Stimulated activated CD4-positive, alpha-beta T cell treated with anti-CD3 and anti-CD28 coated beads, Interleukin-4, amount 100 ng/mL, for 24 hours (primary cell): Measurements from ENCODE around the gene SNCG.
"Not testable (repeated sequence)": the region's sequence is repeated elsewhere in the genome, so short reads cannot be mapped to it uniquely, and the experiment has no call there.

ENCODE experiments used
- DNase-seq: peaks from one replicate; pipeline ENCODE4 v3.0.0-alpha.2; 2020

Gene SNCG

GRCh38 chr10:86961481-86962091, 3.2 kb downstream of the SNCG start:
- DNase-seq = no peak

- DNase-seq = no peak
Measured at GRCh38 chr10:86962136-86962980, 4.0 kb downstream of the SNCG start.

GRCh38 chr10:86962981-86963310, 4.5 kb downstream of the SNCG start:
- no peak for DNase-seq

GRCh38 chr10:86963341-86963919, 5.0 kb downstream of the SNCG start:
- DNase-seq = no peak

DNA sequence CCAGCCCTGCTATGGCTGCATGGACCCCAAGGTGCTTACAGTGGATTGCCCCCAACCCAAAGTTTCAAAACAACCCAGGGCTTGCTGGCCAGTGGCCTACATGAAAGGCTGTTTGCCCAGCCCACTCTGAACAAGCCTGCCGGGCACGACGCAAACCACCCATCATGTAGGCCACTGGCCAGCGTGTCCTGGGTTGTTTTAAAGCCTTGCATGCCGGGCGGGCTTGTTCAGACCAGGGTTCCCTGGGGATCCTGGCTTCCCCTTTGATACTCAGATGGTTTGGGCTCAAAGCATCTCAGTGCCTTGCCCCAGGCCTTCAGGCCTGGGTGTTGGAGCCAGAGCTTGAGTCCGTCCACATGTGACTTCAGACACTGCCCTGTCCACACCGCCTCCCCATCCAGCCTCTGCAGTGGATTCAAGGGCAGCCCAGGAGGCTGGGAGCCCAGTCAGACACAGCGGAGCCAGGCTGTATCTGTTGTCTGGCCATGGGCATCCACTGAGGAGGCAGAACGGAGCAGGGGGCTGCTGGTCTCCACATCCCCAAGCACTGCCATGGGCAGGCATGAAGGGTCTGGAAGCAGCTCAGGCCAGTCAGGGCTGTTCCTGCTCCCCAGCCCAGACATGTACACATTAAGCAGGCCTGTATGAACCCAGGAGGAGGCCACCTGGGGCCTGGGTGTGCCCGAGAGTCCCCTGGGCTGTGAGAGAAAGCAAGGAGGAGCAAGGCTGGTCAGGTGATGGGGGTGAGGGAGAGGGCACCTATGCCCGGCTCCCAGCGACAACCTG, 5.9 kb downstream of the SNCG start:
- DNase-seq = peak; percentile 2

GRCh38 chr10:86964847-86965190, 6.4 kb downstream of the SNCG start:
- peak; percentile 2 for DNase-seq

DNA sequence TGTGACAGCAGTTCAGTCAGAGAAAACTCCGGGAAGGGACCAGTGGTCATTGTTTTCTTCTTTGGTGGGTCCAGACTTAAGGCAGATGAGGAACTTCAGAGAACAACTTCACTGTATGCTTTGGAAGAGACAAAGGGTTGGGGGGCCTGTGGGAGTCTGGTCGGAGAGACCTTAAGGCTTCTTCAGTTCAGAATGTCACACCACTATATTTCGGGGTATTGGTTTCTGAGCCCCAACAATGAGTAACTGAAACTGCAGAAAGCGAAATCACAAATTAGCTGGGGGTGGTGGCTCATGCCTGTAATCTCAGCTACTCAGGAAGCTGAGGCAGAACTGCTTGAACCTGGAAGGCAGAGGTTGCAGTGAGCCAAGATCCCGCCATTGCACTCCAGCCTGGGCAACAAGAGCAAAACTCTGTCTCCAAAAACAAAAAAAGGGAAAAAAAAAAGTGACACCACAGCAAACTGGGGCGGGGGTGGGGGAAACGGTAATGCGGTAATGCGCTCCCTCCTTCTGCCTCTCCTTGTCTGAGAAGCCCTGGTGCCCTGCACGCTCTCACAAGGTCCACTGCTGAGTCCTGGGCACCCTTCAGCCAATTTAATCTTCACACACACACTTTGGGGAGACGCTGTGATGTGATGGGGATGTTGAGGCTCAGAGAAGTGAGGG, 7.7 kb downstream of the SNCG start:
- peak; percentile 9 for DNase-seq

DNA sequence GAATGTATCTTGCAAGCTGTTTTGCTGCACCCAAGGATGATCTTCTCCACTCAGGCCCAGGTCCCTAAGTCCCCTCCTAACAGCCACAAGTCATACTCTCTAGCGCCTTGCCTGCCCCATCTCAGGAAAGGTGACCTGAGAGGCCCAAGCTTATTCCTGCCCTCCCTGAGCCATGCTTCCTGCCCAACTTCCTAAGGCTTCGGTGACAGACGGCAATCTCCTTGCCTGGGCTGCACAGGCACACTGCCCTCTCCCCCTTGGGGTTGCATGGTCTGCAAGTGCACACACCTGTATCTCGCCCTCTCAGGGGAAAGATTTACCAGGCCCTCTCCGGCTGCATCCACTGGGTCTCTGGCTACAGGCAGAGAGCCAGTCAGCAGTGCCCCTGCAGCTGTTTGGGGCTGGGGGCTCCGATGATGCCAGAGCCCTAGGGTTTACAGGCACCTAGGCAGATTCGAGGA, 9.1 kb downstream of the SNCG start:
- peak; percentile 1 for DNase-seq

GRCh38 chr10:86968271-86968993, 10.0 kb downstream of the SNCG start, which contains the start of gene ADIRF:
Gene ADIRF, plus strand, starts transcription at chr10:86968482. Its CDS starts 63 bp downstream, at chr10:86968545.
- no peak for DNase-seq

DNA sequence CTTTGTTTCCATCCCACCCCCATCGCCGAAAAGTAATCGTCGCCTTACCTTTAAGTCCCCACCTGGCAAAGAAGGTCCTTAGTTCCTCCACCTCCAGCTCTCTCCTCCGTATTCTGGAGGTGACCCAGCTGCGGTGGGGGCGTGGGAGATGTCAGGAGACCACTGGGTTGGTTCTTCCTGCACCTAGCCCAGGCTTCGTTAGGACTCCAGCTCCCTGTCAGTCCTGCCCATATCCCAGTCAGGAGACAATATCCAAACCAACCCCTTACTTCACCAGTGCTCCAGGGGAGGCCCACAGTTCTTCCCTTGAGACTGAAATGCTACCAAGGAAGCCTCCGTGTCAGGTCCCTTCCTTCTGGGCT, 10.6 kb downstream of the SNCG start:
- DNase-seq = no peak

- DNase-seq = no peak
Measured at GRCh38 chr10:86969421-86970041, 11.1 kb downstream of the SNCG start.

DNA sequence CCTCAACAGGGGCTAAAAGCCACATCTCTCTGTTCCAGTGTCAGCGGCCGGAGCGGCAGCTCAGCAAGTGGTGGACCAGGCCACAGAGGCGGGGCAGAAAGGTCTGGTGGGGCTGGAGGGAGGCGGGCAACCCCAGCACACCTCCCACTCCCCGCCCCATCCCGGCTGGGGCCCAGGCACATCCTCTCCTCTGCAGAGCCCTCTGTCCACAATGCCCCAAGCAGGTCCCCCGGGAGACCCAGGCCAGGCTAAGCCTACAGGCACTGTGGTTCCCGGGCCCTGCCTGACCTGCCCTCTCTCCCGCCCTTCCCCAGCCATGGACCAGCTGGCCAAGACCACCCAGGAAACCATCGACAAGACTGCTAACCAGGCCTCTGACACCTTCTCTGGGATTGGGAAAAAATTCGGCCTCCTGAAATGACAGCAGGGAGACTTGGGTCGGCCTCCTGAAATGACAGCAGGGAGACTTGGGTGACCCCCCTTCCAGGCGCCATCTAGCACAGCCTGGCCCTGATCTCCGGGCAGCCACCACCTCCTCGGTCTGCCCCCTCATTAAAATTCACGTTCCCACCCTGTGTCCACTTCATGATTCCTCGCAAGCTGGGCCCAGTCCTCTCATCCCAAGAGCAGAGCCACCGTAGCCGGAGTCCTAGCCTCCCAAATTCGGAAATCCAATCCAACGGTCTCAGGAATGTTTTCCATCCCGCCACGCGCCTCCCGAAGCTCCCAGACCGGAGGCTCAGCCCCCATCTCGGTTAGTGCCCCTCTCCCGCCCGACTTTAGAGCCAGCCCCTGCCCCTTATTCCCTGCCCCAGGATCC, 12.0 kb downstream of the SNCG start:
- DNase-seq = no peak

DNA sequence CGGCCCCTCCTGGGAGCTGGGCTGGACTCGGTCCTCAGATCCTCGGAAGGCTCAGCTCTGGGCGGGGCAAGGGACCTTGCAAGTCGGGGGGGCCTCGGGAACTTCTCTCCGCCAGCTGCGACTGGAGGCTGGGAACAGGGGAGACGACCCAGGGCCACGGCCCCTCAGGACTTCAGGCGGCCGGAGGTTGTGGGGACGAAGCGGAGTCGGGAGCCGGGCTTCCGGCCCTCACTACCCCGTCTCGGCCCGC, 12.5 kb downstream of the SNCG start:
- DNase-seq = no peak

DNA sequence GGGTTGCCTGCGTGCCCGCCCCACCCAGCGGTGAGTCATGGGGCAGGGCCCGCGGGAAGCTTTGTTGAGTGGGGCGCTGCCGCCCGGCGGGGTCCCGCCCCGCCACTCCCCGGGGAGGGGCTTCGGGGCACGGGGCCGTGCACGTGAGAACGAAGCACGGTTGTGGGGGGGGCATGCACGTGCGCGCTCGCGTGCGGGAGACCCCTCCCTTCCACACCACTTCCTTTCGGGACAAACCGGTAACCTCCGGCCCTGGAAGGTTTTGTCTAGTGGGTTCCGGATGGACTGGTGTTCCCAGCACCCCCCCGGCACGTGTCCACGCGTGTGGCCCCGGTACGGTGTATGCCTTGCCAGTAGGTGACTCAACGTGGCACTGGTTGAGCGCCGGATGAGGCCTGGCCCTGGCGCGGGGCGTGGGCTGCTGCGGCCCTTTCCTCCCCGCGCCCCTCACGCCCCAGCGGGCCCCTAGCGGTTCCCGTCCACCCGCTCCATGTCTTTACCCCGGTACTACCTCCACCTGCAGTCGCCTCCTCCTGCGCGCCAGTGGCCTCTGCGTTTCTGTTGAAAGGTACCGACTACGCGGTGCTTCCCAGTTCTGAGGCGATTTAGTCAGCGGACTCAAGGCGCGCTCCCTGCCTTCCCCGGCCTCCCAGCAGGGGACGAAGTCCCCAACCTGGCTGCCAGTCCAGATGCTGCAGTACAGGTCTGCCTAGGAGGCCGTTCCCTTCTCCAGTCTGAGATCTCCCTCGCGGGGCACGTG, 13.0 kb downstream of the SNCG start:
- DNase-seq = peak; percentile 85

DNA sequence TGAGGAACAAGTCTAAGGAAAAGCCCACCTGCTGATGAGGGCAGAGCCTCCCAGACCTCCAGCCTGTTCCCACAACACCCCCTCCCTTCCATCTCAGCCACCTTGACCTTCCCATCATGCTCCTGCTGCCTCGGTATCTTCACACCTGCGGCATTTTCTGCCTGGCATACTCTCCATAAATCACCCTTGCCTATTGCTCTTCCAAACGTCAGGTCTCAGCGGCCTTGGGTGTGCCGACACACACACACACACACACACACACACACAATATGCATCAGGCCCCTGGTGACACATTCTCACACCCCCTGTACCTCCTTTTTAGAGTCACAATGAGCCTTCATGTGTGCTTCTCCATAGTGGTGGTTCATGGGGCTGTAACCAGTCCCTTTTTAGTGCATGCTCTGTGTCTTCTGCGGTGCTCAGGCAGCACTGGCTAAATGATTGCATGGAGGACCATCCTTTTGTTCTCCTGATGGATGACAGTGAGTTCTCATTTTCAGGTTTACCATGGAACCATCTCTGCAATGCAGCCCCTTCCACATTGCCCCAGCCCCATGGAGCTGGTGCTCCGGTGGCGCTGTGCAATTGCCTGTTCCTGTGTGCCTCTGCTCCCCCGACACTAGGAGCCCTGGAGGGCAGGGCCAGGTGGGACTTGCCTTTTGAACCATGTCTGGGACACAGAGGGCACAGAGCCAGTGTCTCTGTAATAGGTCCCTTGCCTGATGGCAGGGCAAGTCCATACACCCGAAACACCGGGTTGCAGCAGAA, 14.4 kb downstream of the SNCG start:
- no peak for DNase-seq

DNA sequence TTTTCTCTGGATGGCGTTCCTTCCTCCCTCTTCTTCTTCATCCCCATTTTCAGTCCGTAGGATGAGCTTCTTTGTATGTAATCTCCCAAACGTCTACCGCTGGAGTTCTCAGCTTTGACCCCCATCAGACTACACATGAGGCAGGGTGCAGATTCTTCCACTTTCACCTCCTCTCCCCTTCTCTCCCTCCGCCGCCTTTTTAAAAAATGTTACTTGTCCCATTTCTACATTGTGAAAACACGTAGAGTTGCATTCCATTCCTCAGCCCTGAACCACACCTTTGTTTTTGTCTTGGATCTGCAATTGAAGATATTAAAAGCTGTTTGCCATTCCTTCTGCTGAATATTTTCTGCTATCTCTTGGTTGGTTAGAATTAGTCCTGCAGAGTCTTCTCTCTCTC, 16.1 kb downstream of the SNCG start:
- no peak for DNase-seq

DNA sequence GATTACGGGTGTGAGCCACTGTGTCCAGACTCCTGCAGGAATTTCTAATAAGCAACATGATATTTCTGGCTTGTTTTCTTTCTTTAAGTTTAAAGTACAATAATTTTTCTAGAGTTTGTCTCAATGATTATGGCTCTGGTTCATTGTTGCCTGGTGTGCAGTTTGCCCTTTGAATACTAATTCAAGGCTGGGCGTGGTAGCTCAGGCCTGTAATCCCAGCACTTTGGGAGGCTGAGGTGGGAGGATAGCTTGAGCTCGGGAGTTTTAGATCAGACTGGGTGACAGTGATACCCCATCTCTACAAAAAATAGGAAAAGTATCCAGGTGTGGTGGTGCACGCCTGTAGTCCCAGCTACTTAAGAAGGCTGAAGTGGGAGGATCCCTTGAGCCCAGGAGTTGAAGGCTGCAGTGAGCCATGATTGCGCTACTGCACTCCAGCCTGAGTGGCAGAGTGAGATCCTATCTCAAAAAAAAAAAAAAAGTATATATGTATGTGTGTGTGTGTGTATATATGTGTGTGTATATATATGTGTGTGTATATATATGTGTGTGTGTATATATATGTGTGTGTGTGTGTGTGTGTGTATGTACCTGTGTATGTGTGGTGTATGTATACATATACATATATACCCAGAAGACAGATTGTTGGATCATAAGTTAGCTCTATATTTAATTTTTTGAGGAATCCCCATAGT, 18.1 kb downstream of the SNCG start:
- no peak for DNase-seq

DNA sequence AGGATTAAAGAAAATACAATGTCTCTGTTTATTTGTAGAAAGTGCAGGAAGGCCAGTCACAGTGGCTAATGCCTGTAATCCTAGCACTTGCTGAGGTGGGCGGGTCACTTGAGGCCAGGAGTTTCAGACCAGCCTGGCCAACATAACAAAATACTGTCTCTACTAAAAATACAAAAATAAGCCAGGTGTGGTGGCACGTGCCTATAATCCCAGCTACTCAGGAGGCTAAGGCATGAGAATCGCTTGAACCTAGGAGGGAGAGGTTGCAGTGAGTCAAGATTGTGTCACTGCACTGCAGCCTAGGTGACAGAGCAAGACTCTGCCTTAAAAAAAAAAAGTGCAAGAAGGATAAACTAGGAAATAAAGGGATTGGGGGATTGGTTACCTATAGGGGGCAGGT, 20.1 kb downstream of the SNCG start:
- DNase-seq = not testable (repeated sequence)

DNA sequence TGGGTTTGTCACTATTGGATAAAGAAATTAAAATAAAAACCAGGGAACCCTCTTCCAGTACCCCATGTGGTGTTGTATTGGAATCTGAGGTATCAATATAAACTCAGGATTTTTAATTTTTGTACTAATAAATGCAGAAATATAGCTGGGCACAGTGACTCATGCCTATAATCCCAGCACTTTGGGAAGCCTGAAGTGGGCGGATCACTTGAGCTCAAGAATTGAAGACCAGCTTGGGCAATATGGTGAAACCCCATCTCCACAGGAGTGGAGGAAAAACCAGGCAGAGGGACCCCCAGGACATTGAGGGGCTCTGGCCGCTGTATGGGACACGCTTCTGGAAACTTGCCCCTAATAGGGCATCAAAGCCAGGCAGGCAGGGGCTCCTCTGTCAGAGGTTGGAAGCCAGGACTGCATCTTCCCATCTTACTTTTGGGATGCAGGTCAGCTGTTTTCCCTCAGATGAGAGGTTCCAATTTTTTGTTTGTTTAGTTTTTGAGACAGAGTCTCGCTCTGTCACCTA, 21.0 kb downstream of the SNCG start:
- DNase-seq = no peak
